DOHH2 (cell line): ENCODE data around the gene CHRNA5.

Experiments
- H3F3A ChIP-seq: fragments of 200-600 bp; sonication (generic), shearing (Covaris generic); 2 replicates; pipeline ENCODE4 v1.6.0; 2016; ENCODE audit warnings: antibody characterized with exemption, mild to moderate bottlenecking; ENCODE audit not compliant: control insufficient read depth, insufficient read depth
- H3K27ac ChIP-seq: fragments of 200-600 bp; sonication (generic); 2 replicates; pipeline ENCODE4 v1.5.1; 2014; ENCODE audit warnings: low read depth, mild to moderate bottlenecking, low read length, moderate library complexity
- H3K27me3 ChIP-seq: fragments of 200-600 bp; sonication (generic); 2 replicates; pipeline ENCODE4 v1.6.1; 2014; ENCODE audit warnings: mild to moderate bottlenecking, low read length, mixed read lengths; ENCODE audit not compliant: control insufficient read depth
- H3K36me3 ChIP-seq: fragments of 200-600 bp; sonication (generic); 2 replicates; pipeline ENCODE4 v1.6.1; 2014; ENCODE audit warnings: mild to moderate bottlenecking, low read length, moderate library complexity, mixed read lengths; ENCODE audit not compliant: control insufficient read depth
- H3K4me1 ChIP-seq: fragments of 200-600 bp; sonication (generic); 2 replicates; pipeline ENCODE4 v1.6.1; 2014; ENCODE audit warnings: mild to moderate bottlenecking, low read length, mixed read lengths; ENCODE audit not compliant: control insufficient read depth
- H3K4me2 ChIP-seq: fragments of 200-600 bp; sonication (generic); 2 replicates; pipeline ENCODE4 v1.6.0; 2014; ENCODE audit warnings: mild to moderate bottlenecking, low read length, moderate library complexity
- H3K4me3 ChIP-seq: fragments of 200-600 bp; sonication (generic); 2 replicates; pipeline ENCODE4 v1.5.1; 2014; ENCODE audit warnings: mild to moderate bottlenecking, low read length, mixed read lengths
- H3K79me2 ChIP-seq: fragments of 200-600 bp; sonication (generic); 2 replicates; pipeline ENCODE4 v1.6.1; 2014; ENCODE audit warnings: mild to moderate bottlenecking, low read length, mixed read lengths; ENCODE audit not compliant: control insufficient read depth
- H3K9me2 ChIP-seq: fragments of 200-600 bp; sonication (generic); replicated peaks from 2 replicates; pipeline ENCODE4 v1.6.1; 2014; ENCODE audit warnings: mild to moderate bottlenecking, low read length, mixed read lengths; ENCODE audit not compliant: control insufficient read depth
- H3K9me3 ChIP-seq: fragments of 200-600 bp; sonication (generic); 2 replicates; pipeline ENCODE4 v1.6.1; 2014; ENCODE audit warnings: antibody characterized with exemption, low read length, mixed read lengths; ENCODE audit not compliant: control insufficient read depth, insufficient read depth
- H4K20me1 ChIP-seq: fragments of 200-600 bp; sonication (generic); 2 replicates; pipeline ENCODE4 v1.6.0; 2014; ENCODE audit warnings: low read depth, mild to moderate bottlenecking, antibody characterized with exemption, low read length, moderate library complexity; ENCODE audit not compliant: control insufficient read depth, insufficient read depth
- CTCF ChIP-seq: fragments of 200-600 bp; sonication (generic); IDR thresholded peaks from one replicate; pipeline ENCODE4 v1.5.1; 2014; ENCODE audit warnings: antibody characterized with exemption, mild to moderate bottlenecking, low read depth, low read length; ENCODE audit not compliant: poor library complexity, severe bottlenecking
- EZH2phosphoT487 ChIP-seq: fragments of 200-600 bp; sonication (generic); IDR thresholded peaks from 2 replicates; pipeline ENCODE4 v1.6.1; 2017; ENCODE audit warnings: borderline replicate concordance, mild to moderate bottlenecking, antibody characterized with exemption, low read length, moderate library complexity, mixed read lengths

CHRNA5 gene

GRCh38 chr15:78642331-78642730 lies 77.0 kb downstream of the CHRNA5 start:
- H3K27ac ChIP-seq: no peak overlapping the region
- no peaks in the 10 kb centered on the region for H3K9me2 ChIP-seq
- H3K79me2 ChIP-seq: no peaks in the 10 kb centered on the region
- H3K4me2 ChIP-seq: no peak overlapping the region
- H3K4me1 ChIP-seq: no peaks in the 10 kb centered on the region
- H3K9me3 ChIP-seq: no peaks in the 10 kb centered on the region
- H3K27me3 ChIP-seq: no peaks in the 10 kb centered on the region
- no peaks in the 10 kb centered on the region for H4K20me1 ChIP-seq
- TF ChIP-seq EZH2phosphoT487 (no peak), CTCF (no peak)
- no peaks in the 10 kb centered on the region for H3K36me3 ChIP-seq
- no peak overlapping the region for H3K4me3 ChIP-seq
- no peaks in the 10 kb centered on the region for H3F3A ChIP-seq
